Body of pancreas (tissue), 4 donors: ENCODE results near the gene MUC16. TPM values are rescaled to one million over a fixed set of nuclear protein-coding genes. Genes with fewer than 3 reads are reported as not detected.
"Not testable (repeated sequence)": the region's sequence is repeated elsewhere in the genome, so short reads cannot be mapped to it uniquely, and the experiment has no call there.

Experiments
- ATAC-seq: fragments of 150-250 bp; one replicate; pipeline ENCODE4 v1.9.1; 2016
- DNase-seq, 4 donors: peaks; one replicate each; pipeline ENCODE4 v3.0.0-alpha.2; 2019
- H3K27ac ChIP-seq, 4 donors: fragments of 200-600 bp; sonication (generic); 1 replicate in 3 of 4; 2 replicates in 1 of 4; pipeline versions ENCODE4 v1.5.1 to v1.6.1; 2016 to 2019; ENCODE audit warnings: mild to moderate bottlenecking in 1 of 4, mixed read lengths in 1 of 4, moderate library complexity in 1 of 4
- H3K27me3 ChIP-seq, 2 donors: fragments of 200-600 bp; sonication (generic); one replicate each; pipeline ENCODE4 v1.6.0; 2016; ENCODE audit warnings: mild to moderate bottlenecking in 1 of 2
- H3K36me3 ChIP-seq, 2 donors: fragments of 200-600 bp; sonication (generic); replicated peaks in 1 of 2; 2 replicates each; pipeline ENCODE4 v1.5.1; 2016; ENCODE audit warnings: low read depth in 2 of 2; ENCODE audit not compliant: insufficient read depth in 1 of 2
- H3K4me1 ChIP-seq: fragments of 200-600 bp; sonication (generic); one replicate; pipeline ENCODE4 v1.6.0; 2016
- H3K4me3 ChIP-seq, 2 donors: fragments of 200-600 bp; sonication (generic); 1 replicate in 1 of 2; 2 replicates in 1 of 2; pipeline ENCODE4 v1.5.1; 2016 to 2019
- H3K9me3 ChIP-seq, 3 donors: fragments of 200-600 bp; sonication (generic); 1 replicate in 2 of 3; 2 replicates in 1 of 3; pipeline ENCODE4 v1.5.1; 2016
- POLR2A ChIP-seq, 3 donors: fragments of 450-650 bp; IDR thresholded peaks; one replicate each; pipeline ENCODE4 v1.6.1; 2016; ENCODE audit warnings: antibody characterized with exemption in 3 of 3, mild to moderate bottlenecking in 2 of 3
- WGBS, 2 donors: methylation state at CpG; one replicate each; pipeline ENCODE4 v1.1.5; 2017; 5-methylcytosine and 5-hydroxymethylcytosine counted together
- intact Hi-C: fragments of 100-400 bp; cut with DNase I; formaldehyde crosslinking; loops from one replicate; pipeline ENCODE4 v1.15.1; 2023
- total RNA-seq, 2 donors: library from RNA; depleted of rRNA; stranded (reverse); fragments of >200 nt; gene quantifications; one replicate each; pipeline ENCODE4 v1.1.0, GENCODE V29; 2016
- TF ChIP-seq, protein P1 (sequence below), 7 experiments: fragments of 450-650 bp in 4 of 7; fragments of 200-600 bp in 3 of 7; sonication (generic) in 3 of 7; IDR thresholded peaks; one replicate each; pipeline ENCODE4 v1.5.1; 2016 to 2019; ENCODE audit warnings: antibody characterized with exemption in 7 of 7

MUC16 gene
- total RNA-seq, 2 donors from 2014 or later: 0.52 to 0.66 TPM

DNA sequence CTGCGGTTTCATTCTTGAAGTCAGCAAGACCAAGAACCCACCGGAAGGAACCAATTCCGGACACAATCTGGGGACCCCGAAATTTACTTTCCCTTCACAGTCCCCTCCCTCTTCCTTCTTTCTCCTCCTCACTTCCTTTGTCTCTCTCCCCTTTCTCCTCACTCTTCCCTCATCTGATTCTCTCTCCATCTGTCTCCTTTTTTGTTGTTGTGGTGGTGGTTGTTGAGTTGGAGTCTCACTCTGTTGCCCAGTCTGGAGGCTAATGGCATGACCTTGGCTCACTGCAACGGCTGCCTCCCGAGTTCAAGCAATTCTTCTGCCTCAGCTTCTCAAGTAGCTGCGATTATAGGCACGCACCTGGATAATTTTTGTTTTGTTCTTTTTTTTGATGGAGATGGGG is 44.0 kb upstream of the MUC16 start:
- H3K27me3 ChIP-seq: no peaks in the 10 kb centered on the region
- no peak for TF ChIP-seq POLR2A (IDR thresholded peaks at IDR 0.05)
- TF ChIP-seq, protein P1, sequence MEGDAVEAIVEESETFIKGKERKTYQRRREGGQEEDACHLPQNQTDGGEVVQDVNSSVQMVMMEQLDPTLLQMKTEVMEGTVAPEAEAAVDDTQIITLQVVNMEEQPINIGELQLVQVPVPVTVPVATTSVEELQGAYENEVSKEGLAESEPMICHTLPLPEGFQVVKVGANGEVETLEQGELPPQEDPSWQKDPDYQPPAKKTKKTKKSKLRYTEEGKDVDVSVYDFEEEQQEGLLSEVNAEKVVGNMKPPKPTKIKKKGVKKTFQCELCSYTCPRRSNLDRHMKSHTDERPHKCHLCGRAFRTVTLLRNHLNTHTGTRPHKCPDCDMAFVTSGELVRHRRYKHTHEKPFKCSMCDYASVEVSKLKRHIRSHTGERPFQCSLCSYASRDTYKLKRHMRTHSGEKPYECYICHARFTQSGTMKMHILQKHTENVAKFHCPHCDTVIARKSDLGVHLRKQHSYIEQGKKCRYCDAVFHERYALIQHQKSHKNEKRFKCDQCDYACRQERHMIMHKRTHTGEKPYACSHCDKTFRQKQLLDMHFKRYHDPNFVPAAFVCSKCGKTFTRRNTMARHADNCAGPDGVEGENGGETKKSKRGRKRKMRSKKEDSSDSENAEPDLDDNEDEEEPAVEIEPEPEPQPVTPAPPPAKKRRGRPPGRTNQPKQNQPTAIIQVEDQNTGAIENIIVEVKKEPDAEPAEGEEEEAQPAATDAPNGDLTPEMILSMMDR (IDR thresholded peaks at IDR 0.05): no peak
- ATAC-seq (no peak), DNase-seq (no peak)
- peaks cover 14% of the 10 kb centered on the region for H3K4me1 ChIP-seq
- no peaks in the 10 kb centered on the region for H3K36me3 ChIP-seq
- H3K4me3 ChIP-seq: no peak overlapping the region
- no peaks in the 10 kb centered on the region for H3K9me3 ChIP-seq
- H3K27ac ChIP-seq: peak overlapping the region in 1 of 4 donors; percentile 67
- 71 to 75% methylated on average over 8 of the region's 8 CpGs for WGBS, 2 donors
- intact Hi-C loops: no loop called here

DNA sequence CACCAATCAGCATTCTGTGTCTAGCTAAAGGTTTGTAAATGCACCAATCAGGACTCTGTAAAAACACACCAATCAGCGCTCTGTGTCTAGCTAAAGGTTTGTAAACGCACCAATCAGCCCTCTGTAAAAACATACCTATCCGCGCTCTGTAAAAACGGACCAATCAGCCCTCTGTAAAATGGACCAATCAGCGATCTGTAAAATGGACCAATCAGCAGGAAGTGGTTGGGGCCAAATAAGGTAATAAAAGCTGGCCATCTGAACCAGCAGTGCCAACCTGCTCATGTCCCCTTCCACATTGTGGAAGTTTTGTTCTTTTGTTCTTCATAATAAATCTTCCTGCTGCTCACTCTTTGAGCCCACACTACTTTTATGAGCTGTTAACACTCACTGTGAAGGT is 43.5 kb upstream of the MUC16 start:
- H3K4me3 ChIP-seq, H3K27me3 ChIP-seq, H3K27ac ChIP-seq, DNase-seq, H3K9me3 ChIP-seq, ATAC-seq, intact Hi-C loops, H3K36me3 ChIP-seq, H3K4me1 ChIP-seq: not testable (repeated sequence)
- 86 to 93% methylated on average over 6 of the region's 6 CpGs for WGBS, 2 donors

DNA sequence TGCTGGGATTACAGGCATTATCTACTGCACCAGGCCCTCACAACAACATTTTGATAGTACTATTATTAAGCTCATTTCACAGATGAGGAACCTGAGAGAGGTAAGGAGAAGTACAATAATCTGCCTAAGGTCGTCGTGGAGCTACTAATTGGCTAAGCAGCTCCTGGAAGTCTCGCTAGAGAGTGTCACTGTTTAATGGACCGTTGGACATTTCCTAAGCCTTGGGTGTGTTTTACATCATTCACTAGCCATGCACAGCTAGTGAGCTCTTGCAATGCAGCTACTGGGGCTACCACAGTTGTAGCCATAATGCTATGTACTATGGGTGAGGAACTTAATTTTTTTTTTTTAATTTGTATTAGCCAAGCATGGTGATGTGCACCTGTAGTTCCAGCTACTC is 42.7 kb upstream of the MUC16 start:
- Histone ChIP-seq H3K9me3 (no peaks in the 10 kb centered on the region), H3K27ac (no peak overlapping the region), H3K27me3 (no peaks in the 10 kb centered on the region), H3K4me1 (peaks cover 10% of the 10 kb centered on the region), H3K4me3 (no peak overlapping the region), H3K36me3 (no peaks in the 10 kb centered on the region)
- no peak for DNase-seq
- no peak for TF ChIP-seq POLR2A (IDR thresholded peaks at IDR 0.05)
- TF ChIP-seq, protein P1 (IDR thresholded peaks at IDR 0.05): no peak
- 60 to 83% methylated on average over 4 of the region's 4 CpGs for WGBS, 2 donors
- intact Hi-C loops: no loop called here
- ATAC-seq: no peak

DNA sequence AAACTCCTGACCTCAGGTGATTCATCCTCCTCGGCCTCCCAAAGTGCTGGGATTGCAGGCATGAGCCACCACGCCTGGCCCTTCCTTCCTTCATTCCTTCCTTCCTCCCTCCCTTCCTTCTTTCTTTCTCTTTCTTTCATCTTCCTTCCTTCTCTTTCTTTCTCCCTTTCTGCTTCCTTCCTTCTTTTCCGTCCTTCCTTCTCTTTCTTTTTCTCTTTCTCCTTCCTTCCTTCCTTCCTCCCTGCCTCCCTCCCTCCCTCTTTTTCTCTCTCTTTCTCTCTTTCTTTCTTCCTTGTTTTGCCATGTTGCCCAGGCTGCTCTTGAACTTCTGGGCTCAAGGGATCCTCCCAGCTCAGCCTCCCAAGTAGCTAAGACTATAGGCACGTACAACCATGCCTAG is 36.5 kb upstream of the MUC16 start:
- no peak overlapping the region for H3K27ac ChIP-seq
- DNase-seq: no peak
- ATAC-seq: no peak
- H3K4me1 ChIP-seq: no peaks in the 10 kb centered on the region
- no peak for TF ChIP-seq POLR2A (IDR thresholded peaks at IDR 0.05)
- TF ChIP-seq, protein P1 (IDR thresholded peaks at IDR 0.05): no peak
- intact Hi-C loops: no loop called here
- no peaks in the 10 kb centered on the region for H3K9me3 ChIP-seq
- WGBS, 2 donors: 28 to 34% methylated on average over 4 of the region's 4 CpGs
- no peaks in the 10 kb centered on the region for H3K36me3 ChIP-seq
- no peak overlapping the region for H3K4me3 ChIP-seq
- H3K27me3 ChIP-seq: no peaks in the 10 kb centered on the region

DNA sequence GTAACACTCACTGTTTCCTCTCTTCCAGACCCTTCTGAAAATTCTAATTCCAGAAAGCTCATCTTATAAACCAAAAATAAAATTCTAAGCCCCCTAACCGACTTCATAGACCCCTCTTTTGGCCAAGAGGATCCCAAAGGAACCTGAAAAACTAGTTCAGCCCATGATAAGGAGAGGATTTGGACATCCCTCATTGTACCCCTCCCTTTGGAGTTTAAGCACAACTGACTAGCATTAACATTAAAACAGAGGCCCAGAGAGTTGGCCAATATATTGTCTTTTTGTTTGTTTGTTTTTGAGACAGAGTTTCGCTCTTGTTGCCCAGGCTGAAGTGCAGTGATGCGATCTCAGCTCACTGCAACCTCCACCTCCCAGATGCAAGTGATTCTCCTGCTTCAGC is 34.2 kb upstream of the MUC16 start:
- no peaks in the 10 kb centered on the region for H3K27me3 ChIP-seq
- DNase-seq (no peak), ATAC-seq (no peak)
- H3K27ac ChIP-seq: no peak overlapping the region
- H3K4me1 ChIP-seq: no peaks in the 10 kb centered on the region
- intact Hi-C loops: no loop called here
- H3K9me3 ChIP-seq: no peaks in the 10 kb centered on the region
- no peak overlapping the region for H3K4me3 ChIP-seq
- WGBS, 2 donors: 51 to 70% methylated on average over 3 of the region's 3 CpGs
- TF ChIP-seq POLR2A (IDR thresholded peaks at IDR 0.05): no peak
- TF ChIP-seq, protein P1 (IDR thresholded peaks at IDR 0.05): no peak
- H3K36me3 ChIP-seq: no peaks in the 10 kb centered on the region
